IMR-90 (cell line): Measurements from ENCODE around the gene TNPO2. TPM values are rescaled to one million over a fixed set of nuclear protein-coding genes. Genes with fewer than 3 reads are reported as not detected.

Experiments
- ATAC-seq: fragments of 200-7000 bp; cut with Tn5 transposase; 2 replicates; pipeline ENCODE4 v1.9.1; 2020; ENCODE audit warnings: low read depth, mild to moderate bottlenecking, moderate library complexity
- BruUV-seq: library from RNA; stranded (reverse); fragments of 400-500 nt; replicated peaks from 2 replicates; lab custom pipeline; 2021; lab: Mats Ljungman, UMichigan
- CTCF ChIA-PET: fragments of 300-600 bp; formaldehyde crosslinking; extraction: SDS; loops from one replicate; lab custom pipeline; 2021; ENCODE audit warnings: antibody characterized with exemption; lab: Yijun Ruan, JAX
- POLR2A ChIA-PET: fragments of 300-600 bp; sonication (Branson Sonifier 250); formaldehyde crosslinking; loops from one replicate; lab custom pipeline; 2022; ENCODE audit warnings: antibody characterized with exemption; ENCODE audit not compliant: unreplicated experiment; lab: Charles Lee
- DNase-seq: peaks from one replicate; pipeline ENCODE4 v3.0.0; 2013
- H2AFZ ChIP-seq: replicated peaks from 2 replicates; pipeline ENCODE3; 2013; ENCODE audit warnings: low read length, mild to moderate bottlenecking; ENCODE audit not compliant: poor library complexity
- H2AK5ac ChIP-seq: 2 replicates; pipeline ENCODE4 v1.6.1; 2013; ENCODE audit warnings: low read depth, low read length, inconsistent platforms
- H2AK9ac ChIP-seq: replicated peaks from 2 replicates; pipeline ENCODE3; 2013; ENCODE audit warnings: mild to moderate bottlenecking, low read depth, low read length, moderate library complexity; ENCODE audit not compliant: poor library complexity
- H2BK120ac ChIP-seq: 2 replicates; pipeline ENCODE4 v1.6.1; 2013; ENCODE audit warnings: low read depth, low read length, inconsistent platforms
- H2BK15ac ChIP-seq: 3 replicates; pipeline ENCODE4 v1.6.1; 2013; ENCODE audit warnings: low read depth, low read length, inconsistent platforms
- H2BK20ac ChIP-seq: 2 replicates; pipeline ENCODE4 v1.6.1; 2013; ENCODE audit warnings: low read depth, mild to moderate bottlenecking, inconsistent platforms, low read length, moderate library complexity
- H2BK5ac ChIP-seq: 2 replicates; pipeline ENCODE4 v1.6.1; 2013; ENCODE audit warnings: mild to moderate bottlenecking, low read depth, low read length, inconsistent platforms; ENCODE audit not compliant: poor library complexity, severe bottlenecking
- H3K14ac ChIP-seq: replicated peaks from 2 replicates; pipeline ENCODE4 v1.6.1; 2013; ENCODE audit warnings: low read depth, low read length, inconsistent platforms
- H3K18ac ChIP-seq: 2 replicates; pipeline ENCODE4 v1.6.1; 2013; ENCODE audit warnings: low read depth, low read length, control low read depth
- H3K23ac ChIP-seq: 2 replicates; pipeline ENCODE4 v1.6.1; 2013; ENCODE audit warnings: low read depth, low read length, inconsistent platforms
- H3K27ac ChIP-seq: 2 replicates; pipeline ENCODE4 v1.5.1; 2013; ENCODE audit warnings: mild to moderate bottlenecking, control low read depth, low read length; ENCODE audit not compliant: insufficient read depth
- H3K27me3 ChIP-seq: 2 replicates; pipeline ENCODE4 v1.6.1; 2013; ENCODE audit warnings: low read length; ENCODE audit not compliant: control insufficient read depth, insufficient read depth
- H3K36me3 ChIP-seq: 2 replicates; pipeline ENCODE4 v1.6.1; 2013; ENCODE audit warnings: low read length, mixed read lengths; ENCODE audit not compliant: control insufficient read depth, insufficient read depth
- H3K4ac ChIP-seq: 2 replicates; pipeline ENCODE4 v1.6.1; 2013; ENCODE audit warnings: low read depth, low read length, inconsistent platforms
- H3K4me1 ChIP-seq: 2 replicates; pipeline ENCODE4 v1.6.1; 2013; ENCODE audit warnings: low read length, mixed read lengths; ENCODE audit not compliant: control insufficient read depth, insufficient read depth
- H3K4me2 ChIP-seq: 2 replicates; pipeline ENCODE4 v1.6.1; 2013; ENCODE audit warnings: low read depth, mild to moderate bottlenecking, control low read depth, low read length, moderate library complexity
- H3K4me3 ChIP-seq: 2 replicates; pipeline ENCODE4 v1.5.1; 2013; ENCODE audit warnings: low read depth, mild to moderate bottlenecking, control low read depth, low read length, moderate library complexity; ENCODE audit not compliant: insufficient read depth
- H3K56ac ChIP-seq: 2 replicates; pipeline ENCODE4 v1.6.1; 2013; ENCODE audit warnings: low read length, inconsistent platforms; ENCODE audit not compliant: insufficient read depth; ENCODE audit errors: extremely low read depth
- H3K79me1 ChIP-seq, 2 experiments: 2 replicates each; pipeline ENCODE4 v1.6.1; 2013; ENCODE audit warnings: low read length in 2 of 2, inconsistent platforms in 1 of 2, low read depth in 1 of 2
- H3K9ac ChIP-seq: 2 replicates; pipeline ENCODE4 v1.6.1; 2013; ENCODE audit warnings: low read depth, low read length, control low read depth
- H3K9me1 ChIP-seq: 2 replicates; pipeline ENCODE4 v1.6.1; 2013; ENCODE audit warnings: low read length, inconsistent platforms; ENCODE audit not compliant: insufficient read depth
- H3K9me3 ChIP-seq: 2 replicates; pipeline ENCODE4 v1.6.1; 2013; ENCODE audit warnings: low read length; ENCODE audit not compliant: control insufficient read depth, insufficient read depth
- H4K20me1 ChIP-seq: 2 replicates; pipeline ENCODE4 v1.6.1; 2013; ENCODE audit warnings: low read length, inconsistent platforms; ENCODE audit not compliant: insufficient read depth
- H4K5ac ChIP-seq: 2 replicates; pipeline ENCODE4 v1.6.1; 2013; ENCODE audit warnings: mild to moderate bottlenecking, low read depth, low read length, control low read depth
- H4K8ac ChIP-seq, 2 experiments: 2 replicates each; pipeline ENCODE4 v1.6.1; 2013; ENCODE audit warnings: low read depth in 2 of 2, low read length in 2 of 2, control low read depth in 1 of 2, inconsistent platforms in 1 of 2
- H4K91ac ChIP-seq: 2 replicates; pipeline ENCODE4 v1.6.1; 2013; ENCODE audit warnings: low read depth, low read length, inconsistent platforms; ENCODE audit not compliant: insufficient read depth
- ELK1 ChIP-seq: fragments of 150-350 bp; IDR thresholded peaks from 2 replicates; pipeline ENCODE4 v1.6.1; 2016; ENCODE audit warnings: low read depth, mild to moderate bottlenecking, low read length, moderate library complexity, borderline replicate concordance
- MAFK ChIP-seq: IDR thresholded peaks from 2 replicates; pipeline ENCODE4 v1.6.1; 2012; ENCODE audit warnings: low read depth, low read length, improper control_type of control experiment
- NFE2L2 ChIP-seq: fragments of 150-350 bp; IDR thresholded peaks from 2 replicates; pipeline ENCODE4 v1.6.1; 2016; ENCODE audit warnings: low read depth, mild to moderate bottlenecking, low read length
- USF2 ChIP-seq: fragments of 150-350 bp; IDR thresholded peaks from 2 replicates; pipeline ENCODE4 v1.6.1; 2017; ENCODE audit warnings: mild to moderate bottlenecking, antibody characterized with exemption, low read length, low read depth
- WGBS, 2 experiments: methylation state at CpG; one replicate each; pipeline versions ENCODE4 v1.1.5 to v1.1.7; 2013; ENCODE audit warnings: missing lambda C conversion rate in 2 of 2; ENCODE audit not compliant: insufficient read length in 1 of 2; ENCODE audit errors: extremely low coverage in 2 of 2; 5-methylcytosine and 5-hydroxymethylcytosine counted together
- dilution Hi-C: fragments of 300-500 bp; cut with HindIII; formaldehyde crosslinking; loops from one replicate; pipeline ENCODE4 v1.14.3; 2018; ENCODE audit warnings: low sequenced_read_pairs; ENCODE audit not compliant: unreplicated experiment
- in situ Hi-C: fragments of 300-500 bp; cut with MboI; formaldehyde crosslinking; loops from 3 replicates; pipeline ENCODE4 v1.14.3; 2019; ENCODE audit warnings: low sequenced_read_pairs, inconsistent platforms, mixed read lengths
- intact Hi-C: fragments of 100-400 bp; cut with micrococcal nuclease; formaldehyde crosslinking; loops from 2 replicates; pipeline ENCODE4 v1.10.0; 2022
- polyA plus RNA-seq, 3 experiments: library from polyadenylated mRNA; depleted of rRNA; stranded (reverse); fragments of >200 nt; gene quantifications; 2 replicates each; pipeline ENCODE4 v1.2.3, GENCODE V29; 2012; ENCODE audit warnings: low replicate concordance in 1 of 3
- total RNA-seq: library from RNA; depleted of rRNA; stranded (reverse); fragments of >200 nt; gene quantifications from 2 replicates; pipeline ENCODE4 v1.2.3, GENCODE V29; 2012

Gene TNPO2
- total and polyA plus RNA-seq, 2 of the 4 experiments (the other 2 are of a cell fraction): 36.0 to 77.2 TPM

- POLR2A ChIA-PET: no interaction called here
- peaks cover 66% of the 10 kb centered on the region for H3K36me3 ChIP-seq
- no peak overlapping the region for H2BK5ac ChIP-seq
- H3K9me3 ChIP-seq: no peaks in the 10 kb centered on the region
- CTCF ChIA-PET: interaction anchor here (0.6 kb wide), 1 partner anchor 52 kb away, joined by 3 read pairs; no protein-coding TSS in a partner anchor
- in situ Hi-C loops: no loop called here
- H2BK20ac ChIP-seq: no peak overlapping the region
- no peak overlapping the region for H4K8ac ChIP-seq
- H3K14ac ChIP-seq: no peak overlapping the region
- H4K20me1 ChIP-seq: peaks cover 15% of the 10 kb centered on the region
- DNase-seq (no peak), ATAC-seq (no peak)
- BruUV-seq: no TSS peak
- no peaks in the 10 kb centered on the region for H3K9me1 ChIP-seq
- no peak overlapping the region for H2AK9ac ChIP-seq
- no peaks in the 10 kb centered on the region for H3K27me3 ChIP-seq
- intact Hi-C loops: no loop called here
- dilution Hi-C loops: no loop called here
- H3K23ac ChIP-seq: no peak overlapping the region
- no peak overlapping the region for H2AK5ac ChIP-seq
- peaks cover 13 to 33% of the 10 kb centered on the region in 2 experiments for H3K79me1 ChIP-seq
- H3K4ac ChIP-seq: no peak overlapping the region
- TF ChIP-seq NFE2L2 (no peak), ELK1 (no peak), MAFK (no peak), USF2 (no peak)
- WGBS, 2 experiments: 100% methylated on average over 3 of the region's 8 CpGs; no CpG with 5 or more reads in 1 of the 2 experiments
- no peak overlapping the region for H2AFZ ChIP-seq
- no peak overlapping the region for H2BK120ac ChIP-seq
- H3K9ac ChIP-seq: no peak overlapping the region
- H3K4me3 ChIP-seq: no peak overlapping the region
- no peak overlapping the region for H3K56ac ChIP-seq
- H4K91ac ChIP-seq: no peak overlapping the region
- no peak overlapping the region for H3K27ac ChIP-seq
- no peak overlapping the region for H3K4me2 ChIP-seq
- H3K18ac ChIP-seq: no peak overlapping the region
- no peaks in the 10 kb centered on the region for H3K4me1 ChIP-seq
- no peak overlapping the region for H2BK15ac ChIP-seq
- H4K5ac ChIP-seq: no peak overlapping the region
Observed at GRCh38 chr19:12708641-12709040, 15.1 kb downstream of the TNPO2 start.
